Measurements from ENCODE around the gene KIF2C. TPM values are rescaled to one million over a fixed set of nuclear protein-coding genes. Genes with fewer than 3 reads are reported as not detected.

The KIF2C gene
- total RNA-seq, 1 donor from 2014 or later, result 68.7 TPM

DNA sequence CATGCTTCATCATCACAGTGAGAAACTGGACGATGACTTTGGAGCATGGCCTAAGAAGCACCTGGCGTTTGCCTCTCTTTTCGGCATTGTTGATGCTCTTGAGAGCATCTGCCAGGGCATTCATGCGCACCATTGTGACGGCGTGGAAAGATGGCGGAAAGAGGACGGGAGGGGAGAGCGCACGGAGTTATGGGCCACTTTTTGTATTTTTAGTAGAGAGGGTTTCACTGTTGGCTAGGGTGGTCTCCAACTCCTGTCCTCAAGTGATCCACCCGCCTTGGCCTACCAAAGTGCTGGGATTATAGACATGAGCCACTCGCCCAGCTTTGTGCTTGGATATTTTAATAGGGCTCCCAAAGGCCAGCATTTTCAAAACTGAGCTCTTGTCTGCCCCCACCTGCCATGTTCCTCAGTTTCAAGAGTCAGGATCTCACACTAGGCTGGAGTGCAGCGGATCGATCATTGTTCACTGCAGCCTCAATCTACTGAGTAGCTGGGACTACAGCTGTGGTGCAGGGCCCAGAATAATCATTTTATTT, 41.0 kb downstream of the KIF2C start:
- no peaks in the 10 kb centered on the region for H3K9me3 Mint-ChIP-seq
- intact Hi-C loops (cut with micrococcal nuclease), result loop anchor here (10.0 kb wide), 1 partner anchor 1936 kb away; the partner anchor contains the start of gene ZNF691
- H3K36me3 Mint-ChIP-seq (ENCODE audit: low read depth), result peaks cover 59% of the 10 kb centered on the region
- no peak overlapping the region for H3K4me3 Mint-ChIP-seq
- DNase-seq (ENCODE audit: low spot score), result no peak
- peaks cover 56% of the 10 kb centered on the region for H3K4me1 Mint-ChIP-seq (ENCODE audit: low read depth)
- no peak overlapping the region for H3K27ac Mint-ChIP-seq
- H3K27me3 Mint-ChIP-seq (ENCODE audit: insufficient read depth), result no peaks in the 10 kb centered on the region

DNA sequence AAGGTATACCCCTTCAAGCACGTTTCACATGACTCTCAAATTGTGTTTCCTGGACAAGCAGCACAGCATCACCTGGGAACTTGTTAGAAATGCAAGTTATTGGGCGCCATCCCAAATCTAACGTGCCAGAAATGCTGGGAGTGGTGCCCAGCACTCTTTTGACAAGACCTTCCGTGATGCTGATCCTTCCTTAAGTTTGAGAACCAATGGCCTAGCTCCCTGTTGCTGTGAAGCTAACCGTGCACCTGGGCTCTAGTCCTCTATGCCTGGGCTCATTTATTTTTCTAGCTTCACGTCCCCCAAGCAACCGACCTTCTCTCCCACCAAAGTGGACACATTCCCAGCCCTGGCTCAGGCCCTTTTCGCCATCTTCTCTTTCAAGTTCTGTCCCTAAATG, 44.1 kb downstream of the KIF2C start:
- Mint-ChIP-seq H3K36me3 (ENCODE audit: low read depth) (peaks cover 31% of the 10 kb centered on the region), H3K4me1 (ENCODE audit: low read depth) (peaks cover 48% of the 10 kb centered on the region), H3K4me3 (peak overlapping the region; percentile 41), H3K27ac (peak overlapping the region; percentile 11), H3K9me3 (no peaks in the 10 kb centered on the region), H3K27me3 (ENCODE audit: insufficient read depth) (no peaks in the 10 kb centered on the region)
- no peak for DNase-seq (ENCODE audit: low spot score)
- intact Hi-C loops (cut with micrococcal nuclease), result loop anchor here (2.0 to 10.0 kb wide), 2 partner anchors 53 to 1939 kb away; partner anchors contain the start of genes RNU5D-1 and ZNF691

DNA sequence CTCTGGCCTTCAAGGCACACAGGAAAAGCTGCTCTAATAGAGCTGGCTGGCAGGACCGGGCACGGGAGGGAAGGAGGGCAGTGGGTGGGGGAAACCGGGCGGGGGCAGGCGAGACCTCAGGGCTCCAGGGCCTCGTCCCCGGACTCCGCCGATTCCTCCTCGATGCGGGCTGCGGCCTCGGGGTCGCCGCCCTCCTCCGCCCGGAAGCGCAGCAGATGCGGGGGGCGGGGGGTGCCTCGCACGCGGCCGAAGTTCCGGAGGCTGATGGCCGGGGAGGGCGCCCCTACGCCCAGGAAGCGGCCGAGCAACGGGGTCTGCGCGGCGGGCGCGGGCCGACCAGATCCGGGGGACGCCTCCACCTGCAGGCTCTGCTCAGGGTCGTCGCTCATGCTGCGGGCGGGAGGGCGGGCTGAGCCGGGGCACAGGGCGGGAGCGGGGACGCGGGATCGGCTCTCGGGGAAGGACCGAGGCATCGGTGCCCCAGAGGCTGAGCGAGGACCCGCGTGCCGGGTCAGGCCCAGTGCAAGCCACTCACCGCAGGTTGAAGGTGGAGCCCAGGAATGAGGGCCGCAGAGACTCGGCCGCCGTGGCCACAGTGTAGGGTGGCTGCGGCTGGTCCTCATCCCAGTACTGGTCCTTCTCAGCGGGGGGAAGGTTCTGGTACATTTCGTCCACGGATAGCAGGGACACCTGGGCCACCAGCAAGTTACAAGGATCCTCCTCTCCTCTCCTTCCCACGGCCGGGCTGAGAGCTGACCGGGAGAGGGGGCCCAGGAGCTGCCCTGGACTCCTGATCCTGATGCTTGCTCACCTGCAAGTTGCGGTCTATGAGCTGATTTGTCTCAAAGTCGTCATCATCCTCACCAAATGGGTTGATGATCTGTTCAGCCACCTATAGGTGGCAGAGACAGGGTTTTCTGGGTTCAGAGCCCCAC, 44.7 kb downstream of the KIF2C start:
- peak overlapping the region; percentile 80 for H3K4me3 Mint-ChIP-seq
- H3K36me3 Mint-ChIP-seq (ENCODE audit: low read depth), result peaks cover 26% of the 10 kb centered on the region
- peak overlapping the region; percentile 55 for H3K27ac Mint-ChIP-seq
- DNase-seq (ENCODE audit: low spot score), result no peak
- H3K4me1 Mint-ChIP-seq (ENCODE audit: low read depth), result peaks cover 42% of the 10 kb centered on the region
- no peaks in the 10 kb centered on the region for H3K9me3 Mint-ChIP-seq
- intact Hi-C loops (cut with micrococcal nuclease), result loop anchor here (2.0 to 10.0 kb wide), 2 partner anchors 54 to 1940 kb away; partner anchors contain the start of genes RNU5D-1 and ZNF691
- H3K27me3 Mint-ChIP-seq (ENCODE audit: insufficient read depth), result no peaks in the 10 kb centered on the region

DNA sequence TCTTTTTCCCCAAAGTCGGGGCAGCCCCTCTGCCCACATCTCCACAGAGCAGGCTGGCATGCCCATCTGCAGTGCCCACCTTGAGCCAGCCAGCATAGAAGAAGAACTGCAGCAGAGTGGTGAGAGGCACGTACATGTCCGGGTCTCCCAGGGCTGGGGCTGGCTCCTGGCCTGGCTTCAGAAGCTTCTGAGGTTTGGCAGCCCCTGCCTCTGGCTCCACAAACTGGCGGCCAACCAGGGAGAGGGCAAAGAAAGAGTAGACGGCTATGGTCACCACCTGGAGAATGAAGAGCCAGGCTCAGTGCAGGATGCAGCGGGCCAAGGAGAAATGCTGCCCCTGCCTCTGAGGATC, 45.4 kb downstream of the KIF2C start:
- Mint-ChIP-seq H3K27ac (peak overlapping the region; percentile 55), H3K4me3 (peak overlapping the region; percentile 80), H3K27me3 (ENCODE audit: insufficient read depth) (no peaks in the 10 kb centered on the region), H3K9me3 (no peaks in the 10 kb centered on the region), H3K36me3 (ENCODE audit: low read depth) (peaks cover 24% of the 10 kb centered on the region), H3K4me1 (ENCODE audit: low read depth) (peaks cover 42% of the 10 kb centered on the region)
- no peak for DNase-seq (ENCODE audit: low spot score)
- intact Hi-C loops (cut with micrococcal nuclease), result loop anchor here (2.0 to 10.0 kb wide), 2 partner anchors 54 to 1940 kb away; partner anchors contain the start of genes RNU5D-1 and ZNF691

DNA sequence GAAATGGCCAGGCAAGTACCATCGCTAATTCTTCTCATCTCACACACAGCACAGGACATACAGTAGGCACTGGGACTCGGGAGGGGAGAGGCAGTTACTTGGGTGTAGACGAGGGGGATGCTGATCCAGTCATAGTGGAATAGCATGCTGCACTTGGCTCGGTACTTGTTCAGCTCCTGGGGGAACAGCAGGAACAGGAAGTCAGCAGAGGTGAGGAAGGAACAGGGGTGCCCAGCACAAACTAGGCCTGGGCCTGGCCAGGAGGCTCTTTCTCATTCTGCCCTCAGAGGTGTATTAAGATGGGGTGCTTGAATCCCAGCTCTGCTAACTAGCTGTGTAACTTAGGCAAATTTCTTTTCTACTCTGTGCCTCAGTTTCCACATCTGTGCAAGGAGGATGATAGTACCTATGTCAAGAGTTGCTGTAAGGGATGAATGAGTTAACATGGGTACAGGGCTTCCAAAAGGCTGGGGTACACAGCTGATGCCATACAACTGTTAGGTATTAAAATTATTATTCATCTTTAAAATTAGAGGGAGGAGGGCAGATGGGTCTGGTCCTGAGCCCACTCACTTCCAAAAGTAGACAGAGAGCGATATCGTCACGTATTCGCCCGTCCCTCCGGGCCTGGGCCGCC, 46.0 kb downstream of the KIF2C start:
- intact Hi-C loops (cut with micrococcal nuclease), result loop anchor here (1.0 to 10.0 kb wide), 5 partner anchors 10 to 1941 kb away; partner anchors contain the start of genes PLK3, RNU5D-1, RPS8 and ZNF691
- peak overlapping the region; percentile 80 for H3K4me3 Mint-ChIP-seq
- no peak for DNase-seq (ENCODE audit: low spot score)
- no peaks in the 10 kb centered on the region for H3K9me3 Mint-ChIP-seq
- H3K27ac Mint-ChIP-seq, result peak overlapping the region; percentile 55
- H3K4me1 Mint-ChIP-seq (ENCODE audit: low read depth), result peaks cover 42% of the 10 kb centered on the region
- peaks cover 18% of the 10 kb centered on the region for H3K36me3 Mint-ChIP-seq (ENCODE audit: low read depth)
- no peaks in the 10 kb centered on the region for H3K27me3 Mint-ChIP-seq (ENCODE audit: insufficient read depth)

DNA sequence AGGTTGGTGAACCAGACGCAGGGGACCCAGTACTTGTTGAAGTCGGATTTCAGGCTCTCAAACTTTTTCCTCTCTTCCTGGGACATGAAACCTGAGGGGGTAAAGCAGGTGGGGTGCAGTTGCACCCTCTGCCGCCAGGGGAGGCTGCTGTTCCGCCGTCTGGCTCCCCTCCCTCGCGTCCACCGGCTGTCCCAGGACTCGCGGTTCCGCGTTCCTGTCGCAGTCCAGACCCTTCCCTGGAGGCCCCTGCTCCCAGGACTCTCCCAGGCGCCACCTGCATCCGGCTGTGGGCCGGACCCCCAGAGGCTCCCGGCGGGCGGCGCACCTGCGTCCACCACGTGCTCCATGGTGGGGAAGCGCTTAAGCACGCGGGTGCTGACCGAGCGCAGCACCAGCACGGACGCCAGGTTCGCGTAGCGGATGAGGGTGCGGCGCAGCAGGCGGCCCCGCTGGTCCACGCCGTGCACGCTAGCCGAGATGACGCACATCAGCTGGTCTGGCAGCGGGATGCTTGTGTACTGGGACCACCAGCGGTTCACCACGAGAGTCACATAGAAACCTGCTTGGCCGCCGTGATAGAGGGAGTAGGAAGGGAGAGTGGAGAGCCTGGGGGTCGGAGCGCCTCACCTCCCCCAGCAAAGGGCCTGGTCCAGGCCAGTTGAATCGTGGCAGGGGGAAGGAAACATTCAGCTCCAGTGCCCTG, 46.7 kb downstream of the KIF2C start:
- Mint-ChIP-seq H3K4me1 (ENCODE audit: low read depth) (peaks cover 37% of the 10 kb centered on the region), H3K36me3 (ENCODE audit: low read depth) (peaks cover 12% of the 10 kb centered on the region), H3K4me3 (peak overlapping the region; percentile 80), H3K9me3 (no peaks in the 10 kb centered on the region), H3K27me3 (ENCODE audit: insufficient read depth) (no peaks in the 10 kb centered on the region), H3K27ac (peak overlapping the region; percentile 66)
- peak; percentile 66 for DNase-seq (ENCODE audit: low spot score)
- intact Hi-C loops (cut with micrococcal nuclease), result loop anchor here (1.0 to 10.0 kb wide), 4 partner anchors 11 to 1941 kb away; partner anchors contain the start of genes PLK3, RPS8 and ZNF691

DNA sequence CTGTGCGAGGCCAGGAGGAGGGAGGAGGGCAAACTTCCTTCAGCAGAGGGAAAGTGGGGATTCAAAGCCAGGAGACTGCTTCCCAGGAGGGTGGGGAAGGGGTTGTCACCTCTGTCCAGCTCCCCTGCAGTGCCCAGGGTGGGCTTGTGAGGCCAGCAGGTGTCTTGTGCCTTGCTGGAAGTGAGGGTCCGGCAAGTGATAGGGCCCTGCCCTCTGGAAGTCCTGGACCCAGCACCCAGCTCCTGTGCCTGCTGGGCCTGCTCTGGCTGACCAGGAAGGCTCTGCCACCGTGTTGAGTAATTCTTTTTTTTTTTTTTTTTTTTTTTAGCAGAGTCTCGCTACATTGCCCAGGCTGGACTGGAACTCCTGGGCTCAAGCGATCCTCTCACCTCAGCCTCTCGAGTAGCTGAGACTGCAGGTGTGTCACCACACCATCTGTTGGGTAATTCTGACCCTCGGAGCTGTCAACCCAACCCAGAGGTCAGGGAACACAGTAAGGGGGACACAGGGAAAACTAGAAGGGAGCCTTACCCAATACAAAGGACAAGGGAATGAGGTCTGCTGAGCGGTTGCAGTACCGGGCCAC, 47.3 kb downstream of the KIF2C start:
- Mint-ChIP-seq H3K9me3 (no peaks in the 10 kb centered on the region), H3K4me1 (ENCODE audit: low read depth) (peaks cover 32% of the 10 kb centered on the region), H3K27me3 (ENCODE audit: insufficient read depth) (no peaks in the 10 kb centered on the region), H3K4me3 (peak overlapping the region; percentile 80), H3K27ac (peak overlapping the region; percentile 66), H3K36me3 (ENCODE audit: low read depth) (peaks cover 9% of the 10 kb centered on the region)
- DNase-seq (ENCODE audit: low spot score), result no peak
- intact Hi-C loops (cut with micrococcal nuclease), result loop anchor here (1.0 to 10.0 kb wide), 4 partner anchors 12 to 1942 kb away; partner anchors contain the start of genes PLK3, RPS8 and ZNF691

DNA sequence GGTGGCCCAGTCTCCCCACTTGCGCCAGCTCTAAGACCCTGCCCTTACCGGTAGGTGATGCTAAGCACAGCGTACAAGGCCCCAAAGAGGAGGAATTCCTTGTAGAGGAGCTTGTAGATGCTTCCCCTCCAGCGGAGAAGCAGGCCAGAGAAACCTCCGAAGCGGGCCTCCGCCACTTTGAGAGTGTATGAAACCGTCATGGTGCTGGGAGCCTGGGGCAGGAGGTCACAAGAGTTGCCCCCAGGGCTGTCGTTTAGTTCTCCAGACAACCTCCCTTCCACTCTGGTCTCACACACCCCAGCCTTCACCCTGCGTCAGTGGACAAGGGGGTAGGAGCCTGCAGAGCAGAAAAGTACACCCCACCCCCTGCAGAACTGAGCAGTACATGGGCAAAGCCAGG, 47.9 kb downstream of the KIF2C start:
- DNase-seq (ENCODE audit: low spot score), result no peak
- Mint-ChIP-seq H3K4me1 (ENCODE audit: low read depth) (peaks cover 32% of the 10 kb centered on the region), H3K4me3 (no peak overlapping the region), H3K27me3 (ENCODE audit: insufficient read depth) (no peaks in the 10 kb centered on the region), H3K36me3 (ENCODE audit: low read depth) (peaks cover 6% of the 10 kb centered on the region), H3K27ac (no peak overlapping the region), H3K9me3 (no peaks in the 10 kb centered on the region)
- intact Hi-C loops (cut with micrococcal nuclease), result loop anchor here (2.0 to 10.0 kb wide), 2 partner anchors 13 to 1943 kb away; partner anchors contain the start of genes PLK3 and ZNF691

DNA sequence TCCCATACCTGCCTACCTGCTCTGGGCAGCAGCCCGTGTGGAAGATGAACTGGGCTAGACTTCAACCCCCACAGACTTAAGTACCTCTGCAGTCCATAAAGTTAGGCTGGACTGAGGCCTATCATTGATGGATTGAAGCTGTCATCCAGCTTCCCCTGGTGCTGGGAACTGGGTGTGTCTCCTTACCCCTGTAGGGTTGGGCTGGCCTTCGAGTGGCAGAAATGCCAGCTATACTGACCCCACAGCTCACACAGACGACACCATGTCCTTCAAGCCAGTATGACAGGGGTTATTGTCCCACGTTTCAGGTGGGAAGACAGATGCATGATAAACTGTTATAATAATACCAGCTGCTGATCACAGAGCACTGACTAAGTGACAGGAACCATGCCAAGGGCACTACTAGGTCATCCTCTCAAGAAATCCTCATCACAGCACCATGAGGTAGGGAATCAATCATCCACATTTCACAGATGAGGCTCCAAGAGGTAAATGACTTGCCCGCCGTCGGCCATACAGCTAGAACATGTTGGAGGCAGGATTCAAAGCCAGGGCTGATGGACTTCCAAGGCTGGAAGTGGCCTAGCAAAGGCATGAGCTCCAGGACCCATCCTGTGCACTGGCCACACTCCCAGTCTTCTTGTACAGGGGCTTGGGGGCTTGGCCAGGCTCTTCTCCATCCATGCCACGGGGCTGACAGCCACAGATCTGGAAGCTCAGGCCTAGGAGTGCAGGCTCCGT, 48.7 kb downstream of the KIF2C start, which contains the start of gene BEST4:
Gene BEST4, minus strand, starts transcription at position 51 of the 741 bp plus-strand sequence. CDS start 465 bp downstream, outside the sequence.
- Mint-ChIP-seq H3K27ac (no peak within 1 kb of the TSS), H3K36me3 (ENCODE audit: low read depth) (peaks cover under 1% of the 10 kb centered on the region), H3K4me1 (ENCODE audit: low read depth) (peaks cover 28% of the 10 kb centered on the region), H3K9me3 (no peaks in the 10 kb centered on the region), H3K27me3 (ENCODE audit: insufficient read depth) (no peaks in the 10 kb centered on the region), H3K4me3 (no peak within 1 kb of the TSS)
- no peak for DNase-seq (ENCODE audit: low spot score)
- intact Hi-C loops (cut with micrococcal nuclease), result loop anchor here (10.0 kb wide), 1 partner anchor 1943 kb away; the partner anchor contains the start of gene ZNF691

DNA sequence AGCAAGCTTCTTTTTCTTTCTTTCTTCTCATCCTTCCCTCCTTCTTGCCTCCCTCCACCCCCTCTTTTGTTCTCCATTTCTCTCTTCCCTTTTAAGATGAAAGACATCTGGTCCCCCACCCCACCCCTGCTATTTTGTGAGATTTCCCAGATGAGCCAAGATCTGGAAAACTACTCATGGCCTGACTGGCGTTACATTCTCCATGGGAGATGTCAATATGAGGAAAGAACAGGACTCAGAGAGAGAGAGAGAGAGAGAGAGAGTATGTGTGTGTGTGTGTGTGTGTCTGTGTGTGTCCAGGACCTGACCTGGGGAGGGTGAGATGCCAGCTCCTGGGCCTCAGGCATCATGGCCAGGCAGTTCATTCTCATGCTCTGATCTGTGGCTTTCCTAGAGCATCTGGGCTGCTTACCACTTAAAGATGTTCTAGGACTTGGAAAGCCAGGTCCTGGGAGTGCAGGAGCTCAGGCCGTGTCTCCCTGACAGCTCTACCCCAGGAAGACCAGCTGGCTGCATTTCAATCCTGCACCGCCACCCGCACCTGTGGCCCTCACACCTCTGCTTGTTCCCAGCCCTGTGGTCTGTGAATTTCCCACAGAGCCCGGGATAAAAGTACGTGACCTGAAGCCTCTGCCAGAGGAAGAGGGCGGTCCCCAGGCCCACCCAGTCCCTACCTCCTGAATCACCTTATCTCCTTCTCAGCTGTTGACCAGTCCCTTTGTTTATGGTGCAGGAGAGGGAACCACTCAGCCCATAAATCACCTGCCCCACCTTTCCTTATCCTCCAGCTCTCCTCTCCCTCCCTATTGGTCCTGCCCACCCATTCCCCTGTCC, 51.5 kb downstream of the KIF2C start:
- Mint-ChIP-seq H3K4me3 (no peak overlapping the region), H3K4me1 (ENCODE audit: low read depth) (peaks cover 6% of the 10 kb centered on the region), H3K9me3 (no peaks in the 10 kb centered on the region), H3K36me3 (ENCODE audit: low read depth) (no peaks in the 10 kb centered on the region), H3K27ac (no peak overlapping the region), H3K27me3 (ENCODE audit: insufficient read depth) (no peaks in the 10 kb centered on the region)
- intact Hi-C loops (cut with micrococcal nuclease), result no loop called here
- DNase-seq (ENCODE audit: low spot score), result no peak
